NB4 (cell line): ENCODE measurements around the gene LAMP1.

ENCODE experiments used
- DNase-seq: peaks from one replicate; pipeline ENCODE4 v3.0.0; 2010; ENCODE audit warnings: low read depth
- H3K4me3 ChIP-seq: one replicate; pipeline ENCODE4 v1.5.1; 2011; ENCODE audit warnings: mild to moderate bottlenecking, low read depth, low read length, moderate library complexity
- MYC ChIP-seq: IDR thresholded peaks from 2 replicates; pipeline ENCODE4 v1.6.1; 2011; ENCODE audit warnings: low read depth, low read length
- POLR2A ChIP-seq: IDR thresholded peaks from 2 replicates; pipeline ENCODE4 v1.6.1; 2011; ENCODE audit warnings: mild to moderate bottlenecking; ENCODE audit not compliant: insufficient read length; ENCODE audit errors: extremely low read depth
- TF ChIP-seq, protein P1 (sequence below): IDR thresholded peaks from one replicate; pipeline ENCODE4 v1.5.1; 2012; ENCODE audit warnings: low read depth, low read length
- TF ChIP-seq, protein P2 (sequence below): IDR thresholded peaks from 2 replicates; pipeline ENCODE4 v1.6.1; 2011; ENCODE audit warnings: low read depth, low read length

Gene LAMP1

GRCh38 chr13:113358653-113359190, 61.7 kb downstream of the LAMP1 start:
- no peak for TF ChIP-seq POLR2A
- DNase-seq = no peak
- no peak overlapping the region for H3K4me3 ChIP-seq

DNA sequence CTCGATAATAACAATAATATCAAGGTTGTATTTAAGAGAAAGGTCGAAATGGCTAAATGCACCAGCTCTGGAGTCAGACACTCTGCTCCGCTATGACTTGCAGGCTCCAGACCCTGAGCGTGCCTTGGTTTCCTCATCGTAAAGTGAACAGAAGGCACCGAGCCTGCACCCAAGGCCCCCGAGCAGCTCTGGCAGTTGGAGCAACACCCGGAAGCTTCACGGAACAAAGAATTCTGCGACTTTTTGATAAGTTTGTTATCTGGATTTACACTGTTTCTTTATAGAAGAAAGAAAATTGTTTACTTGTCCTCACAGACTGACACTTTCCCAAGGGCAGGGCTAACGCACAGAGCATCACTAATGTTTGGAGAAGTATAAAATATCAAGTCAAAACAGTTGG, 62.5 kb downstream of the LAMP1 start:
- TF ChIP-seq MYC (no peak), POLR2A (no peak)
- TF ChIP-seq, protein P1, sequence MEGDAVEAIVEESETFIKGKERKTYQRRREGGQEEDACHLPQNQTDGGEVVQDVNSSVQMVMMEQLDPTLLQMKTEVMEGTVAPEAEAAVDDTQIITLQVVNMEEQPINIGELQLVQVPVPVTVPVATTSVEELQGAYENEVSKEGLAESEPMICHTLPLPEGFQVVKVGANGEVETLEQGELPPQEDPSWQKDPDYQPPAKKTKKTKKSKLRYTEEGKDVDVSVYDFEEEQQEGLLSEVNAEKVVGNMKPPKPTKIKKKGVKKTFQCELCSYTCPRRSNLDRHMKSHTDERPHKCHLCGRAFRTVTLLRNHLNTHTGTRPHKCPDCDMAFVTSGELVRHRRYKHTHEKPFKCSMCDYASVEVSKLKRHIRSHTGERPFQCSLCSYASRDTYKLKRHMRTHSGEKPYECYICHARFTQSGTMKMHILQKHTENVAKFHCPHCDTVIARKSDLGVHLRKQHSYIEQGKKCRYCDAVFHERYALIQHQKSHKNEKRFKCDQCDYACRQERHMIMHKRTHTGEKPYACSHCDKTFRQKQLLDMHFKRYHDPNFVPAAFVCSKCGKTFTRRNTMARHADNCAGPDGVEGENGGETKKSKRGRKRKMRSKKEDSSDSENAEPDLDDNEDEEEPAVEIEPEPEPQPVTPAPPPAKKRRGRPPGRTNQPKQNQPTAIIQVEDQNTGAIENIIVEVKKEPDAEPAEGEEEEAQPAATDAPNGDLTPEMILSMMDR = no peak
- TF ChIP-seq, protein P2, sequence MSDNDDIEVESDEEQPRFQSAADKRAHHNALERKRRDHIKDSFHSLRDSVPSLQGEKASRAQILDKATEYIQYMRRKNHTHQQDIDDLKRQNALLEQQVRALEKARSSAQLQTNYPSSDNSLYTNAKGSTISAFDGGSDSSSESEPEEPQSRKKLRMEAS = no peak
- no peak overlapping the region for H3K4me3 ChIP-seq
- no peak for DNase-seq

GRCh38 chr13:113360446-113360845, 63.4 kb downstream of the LAMP1 start:
- no peak for DNase-seq
- no peak overlapping the region for H3K4me3 ChIP-seq
- no peak for TF ChIP-seq POLR2A
- TF ChIP-seq MYC = no peak
- TF ChIP-seq, protein P1 = no peak
- TF ChIP-seq, protein P2 = no peak

GRCh38 chr13:113361406-113361805, 64.4 kb downstream of the LAMP1 start:
- H3K4me3 ChIP-seq = no peak overlapping the region
- TF ChIP-seq MYC = no peak
- TF ChIP-seq, protein P1 = no peak
- TF ChIP-seq POLR2A = no peak
- TF ChIP-seq, protein P2 = no peak
- DNase-seq = no peak

- TF ChIP-seq, protein P2 = no peak
- no peak for TF ChIP-seq MYC
- TF ChIP-seq POLR2A = no peak
- TF ChIP-seq, protein P1 = no peak
- DNase-seq = no peak
- no peak overlapping the region for H3K4me3 ChIP-seq
Measured at GRCh38 chr13:113364311-113364889, 67.4 kb downstream of the LAMP1 start.

GRCh38 chr13:113364901-113365582, 68.0 kb downstream of the LAMP1 start:
- H3K4me3 ChIP-seq = no peak overlapping the region
- TF ChIP-seq, protein P1 = no peak
- no peak for TF ChIP-seq POLR2A
- no peak for TF ChIP-seq MYC
- TF ChIP-seq, protein P2 = no peak
- no peak for DNase-seq
